HEK293 (cell line): ENCODE results near the gene TMEM121B.

Experiments
- ATF2 ChIP-seq: fragments of 450-650 bp; formaldehyde crosslinking; IDR thresholded peaks from 2 replicates; pipeline ENCODE4 v1.5.1; 2016; ENCODE audit warnings: missing biosample characterization, missing genetic modification characterization, low read depth
- GLIS2 ChIP-seq: fragments of 450-650 bp; formaldehyde crosslinking; IDR thresholded peaks from 2 replicates; pipeline ENCODE4 v1.5.1; 2016; ENCODE audit warnings: missing biosample characterization, missing genetic modification characterization
- KLF16 ChIP-seq: fragments of 450-650 bp; formaldehyde crosslinking; IDR thresholded peaks from 2 replicates; pipeline ENCODE4 v1.5.1; 2017; ENCODE audit warnings: missing biosample characterization, missing genetic modification characterization
- KLF7 ChIP-seq: fragments of 450-650 bp; formaldehyde crosslinking; IDR thresholded peaks from 2 replicates; pipeline ENCODE4 v1.5.1; 2016; ENCODE audit warnings: missing biosample characterization, missing genetic modification characterization, borderline replicate concordance
- KLF8 ChIP-seq: fragments of 450-650 bp; formaldehyde crosslinking; IDR thresholded peaks from 2 replicates; pipeline ENCODE4 v1.5.1; 2016; ENCODE audit warnings: missing biosample characterization, missing genetic modification characterization
- KLF9 ChIP-seq: fragments of 450-650 bp; formaldehyde crosslinking; IDR thresholded peaks from 2 replicates; pipeline ENCODE4 v1.5.1; 2016; ENCODE audit warnings: missing biosample characterization, missing genetic modification characterization, low read depth
- SP2 ChIP-seq: fragments of 450-650 bp; formaldehyde crosslinking; IDR thresholded peaks from 2 replicates; pipeline ENCODE4 v1.5.1; 2016; ENCODE audit warnings: missing biosample characterization, missing genetic modification characterization
- TRIM28 ChIP-seq: IDR thresholded peaks from 2 replicates; pipeline ENCODE4 v1.6.1; 2011; ENCODE audit warnings: low read length, control low read depth, borderline replicate concordance
- ZBTB10 ChIP-seq: fragments of 450-650 bp; formaldehyde crosslinking; IDR thresholded peaks from 2 replicates; pipeline ENCODE4 v1.5.1; 2016; ENCODE audit warnings: missing biosample characterization, missing genetic modification characterization
- ZBTB17 ChIP-seq: fragments of 450-650 bp; formaldehyde crosslinking; IDR thresholded peaks from 2 replicates; pipeline ENCODE4 v1.5.1; 2016; ENCODE audit warnings: missing biosample characterization, missing genetic modification characterization
- ZBTB7A ChIP-seq: fragments of 450-650 bp; formaldehyde crosslinking; IDR thresholded peaks from 2 replicates; pipeline ENCODE4 v1.5.1; 2016; ENCODE audit warnings: low read depth, missing biosample characterization, missing genetic modification characterization
- ZBTB8A ChIP-seq: fragments of 450-650 bp; formaldehyde crosslinking; IDR thresholded peaks from 2 replicates; pipeline ENCODE4 v1.5.1; 2016; ENCODE audit warnings: missing biosample characterization, missing genetic modification characterization
- ZEB2 ChIP-seq: fragments of 450-650 bp; formaldehyde crosslinking; IDR thresholded peaks from 2 replicates; pipeline ENCODE4 v1.5.1; 2016; ENCODE audit warnings: missing biosample characterization, missing genetic modification characterization
- ZNF133 ChIP-seq: fragments of 450-650 bp; formaldehyde crosslinking; IDR thresholded peaks from 2 replicates; pipeline ENCODE4 v1.5.1; 2016; ENCODE audit warnings: missing biosample characterization, missing genetic modification characterization
- ZNF155 ChIP-seq: fragments of 450-650 bp; formaldehyde crosslinking; IDR thresholded peaks from 2 replicates; pipeline ENCODE4 v1.5.1; 2016; ENCODE audit warnings: missing biosample characterization, missing genetic modification characterization
- ZNF16 ChIP-seq: fragments of 450-650 bp; formaldehyde crosslinking; IDR thresholded peaks from 2 replicates; pipeline ENCODE4 v1.5.1; 2016; ENCODE audit warnings: low read depth, missing biosample characterization, missing genetic modification characterization
- ZNF19 ChIP-seq: fragments of 450-650 bp; formaldehyde crosslinking; IDR thresholded peaks from 2 replicates; pipeline ENCODE4; 2016; ENCODE audit warnings: missing biosample characterization, missing genetic modification characterization, low read depth
- ZNF248 ChIP-seq: fragments of 450-650 bp; formaldehyde crosslinking; IDR thresholded peaks from 2 replicates; pipeline ENCODE4 v1.5.1; 2017; ENCODE audit warnings: missing biosample characterization, missing genetic modification characterization
- ZNF335 ChIP-seq: fragments of 450-650 bp; formaldehyde crosslinking; conservative IDR thresholded peaks from 2 replicates; pipeline ENCODE4 v1.5.1; 2016; ENCODE audit warnings: missing biosample characterization, missing genetic modification characterization
- ZNF341 ChIP-seq: fragments of 450-650 bp; formaldehyde crosslinking; IDR thresholded peaks from 2 replicates; pipeline ENCODE4; 2016; ENCODE audit warnings: low read depth, missing biosample characterization, missing genetic modification characterization
- ZNF394 ChIP-seq: fragments of 450-650 bp; formaldehyde crosslinking; IDR thresholded peaks from 2 replicates; pipeline ENCODE4 v1.5.1; 2016; ENCODE audit warnings: missing biosample characterization, missing genetic modification characterization, mild to moderate bottlenecking, moderate library complexity, borderline replicate concordance
- ZNF449 ChIP-seq: fragments of 450-650 bp; formaldehyde crosslinking; IDR thresholded peaks from 2 replicates; pipeline ENCODE4 v1.5.1; 2017; ENCODE audit warnings: missing biosample characterization, mild to moderate bottlenecking, missing genetic modification characterization, moderate library complexity
- ZNF561 ChIP-seq: fragments of 450-650 bp; IDR thresholded peaks from 2 replicates; pipeline ENCODE4 v1.5.1; 2018; ENCODE audit warnings: missing biosample characterization, missing genetic modification characterization, borderline replicate concordance
- ZNF624 ChIP-seq: fragments of 450-650 bp; formaldehyde crosslinking; IDR thresholded peaks from 2 replicates; pipeline ENCODE4 v1.5.1; 2017; ENCODE audit warnings: missing biosample characterization, missing genetic modification characterization
- ZNF626 ChIP-seq: fragments of 450-650 bp; sonication (Bioruptor Pico); formaldehyde crosslinking; IDR thresholded peaks from 2 replicates; pipeline ENCODE4 v1.5.1; 2018; ENCODE audit warnings: missing biosample characterization, missing genetic modification characterization, inconsistent platforms
- ZNF670 ChIP-seq: fragments of 450-650 bp; formaldehyde crosslinking; IDR thresholded peaks from 2 replicates; pipeline ENCODE4 v1.5.1; 2016; ENCODE audit warnings: missing biosample characterization, missing genetic modification characterization, low read depth
- ZNF692 ChIP-seq: fragments of 450-650 bp; formaldehyde crosslinking; IDR thresholded peaks from 2 replicates; pipeline ENCODE4 v1.5.1; 2016; ENCODE audit warnings: missing biosample characterization, missing genetic modification characterization
- ZNF704 ChIP-seq: fragments of 450-650 bp; formaldehyde crosslinking; IDR thresholded peaks from 2 replicates; pipeline ENCODE4 v1.5.1; 2016; ENCODE audit warnings: missing biosample characterization, missing genetic modification characterization
- ZNF76 ChIP-seq: fragments of 450-650 bp; formaldehyde crosslinking; IDR thresholded peaks from 2 replicates; pipeline ENCODE4; 2016; ENCODE audit warnings: low read depth, missing biosample characterization, missing genetic modification characterization, borderline replicate concordance
- ZNF777 ChIP-seq: fragments of 450-650 bp; formaldehyde crosslinking; IDR thresholded peaks from 2 replicates; pipeline ENCODE4 v1.5.1; 2017; ENCODE audit warnings: missing biosample characterization, missing genetic modification characterization, borderline replicate concordance
- ZNF792 ChIP-seq: fragments of 450-650 bp; formaldehyde crosslinking; IDR thresholded peaks from 2 replicates; pipeline ENCODE4 v1.5.1; 2016; ENCODE audit warnings: missing biosample characterization, missing genetic modification characterization

TMEM121B gene

GRCh38 chr22:17084554-17085276 lies 36.4 kb downstream of the TMEM121B start, which contains the start of gene IL17RA (continued):
- peak; percentile 54; the same call in 1 of the 2 replicates for TF ChIP-seq ZBTB10 (tag by site-specific recombination)
- no peak for TF ChIP-seq ZBTB7A
- TF ChIP-seq ZNF449 (tag by site-specific recombination) = no peak
- TF ChIP-seq ZNF692 = peak; percentile 54; the same call in 1 of the 2 replicates
- peak; percentile 61; the same call in 1 of the 2 replicates for TF ChIP-seq ZNF792 (tag by site-specific recombination)
- no peak for TF ChIP-seq ZNF16
- no peak for TF ChIP-seq ZNF133 (tag by site-specific recombination)
- TF ChIP-seq ZNF394 (tag by site-specific recombination) = peak; percentile 96
- TF ChIP-seq ZNF335 (tag by site-specific recombination) = peak; percentile 56
- no peak for TF ChIP-seq ZNF19 (tag by site-specific recombination)
- peak; percentile 56 for TF ChIP-seq ZNF561
- peak; percentile 96 for TF ChIP-seq ZNF341 (tag by site-specific recombination)
- peak; percentile 60; the same call in 1 of the 2 replicates for TF ChIP-seq ZNF76 (tag by site-specific recombination)
- TF ChIP-seq ZBTB17 (tag by site-specific recombination) = peak; percentile 68; the same call in 1 of the 2 replicates
- TF ChIP-seq KLF7 (tag by site-specific recombination) = no peak
- peak; percentile 95 for TF ChIP-seq ZNF777 (tag by site-specific recombination)
- no peak for TF ChIP-seq ZNF626 (tag by site-specific recombination)
- peak; percentile 95 for TF ChIP-seq SP2 (tag by site-specific recombination)
- TF ChIP-seq ZNF624 (tag by site-specific recombination) = no peak
- TF ChIP-seq ZEB2 (tag by site-specific recombination) = peak; percentile 52
- TF ChIP-seq ZNF670 (tag by site-specific recombination) = no peak
- peak; percentile 91 for TF ChIP-seq ZBTB8A (tag by site-specific recombination)
- no peak for TF ChIP-seq ZNF704 (tag by site-specific recombination)
- no peak for TF ChIP-seq ZNF155 (tag by site-specific recombination)
- 0 out of 2 replicates have a peak, but pooled peaks have one; percentile 38 for TF ChIP-seq GLIS2
- peak; percentile 65; the same call in 1 of the 2 replicates for TF ChIP-seq KLF8 (tag by site-specific recombination)
- 0 out of 2 replicates have a peak, but pooled peaks have one; percentile 13 for TF ChIP-seq KLF16 (tag by site-specific recombination)
- peak; percentile 29 for TF ChIP-seq KLF9 (tag by site-specific recombination)
- TF ChIP-seq ZNF248 (tag by site-specific recombination) = no peak
- 0 out of 2 replicates have a peak, but pooled peaks have one; percentile 26 for TF ChIP-seq TRIM28
- TF ChIP-seq ATF2 (tag by site-specific recombination) = no peak
